Ascending aorta (tissue), 2 donors: Measurements from ENCODE around the gene COPB2. TPM values are rescaled to one million over a fixed set of nuclear protein-coding genes. Genes with fewer than 3 reads are reported as not detected.
"Not testable (repeated sequence)": the region's sequence is repeated elsewhere in the genome, so short reads cannot be mapped to it uniquely, and the experiment has no call there.

ENCODE experiments used
- DNase-seq, 2 donors: peaks; one replicate each; pipeline ENCODE4 v3.0.0-alpha.2; 2019; ENCODE audit warnings: low spot score in 2 of 2
- H3K27ac ChIP-seq, 2 donors: fragments of 200-600 bp; sonication (generic); one replicate each; pipeline ENCODE4 v1.5.1; 2016 to 2017; ENCODE audit warnings: mild to moderate bottlenecking in 1 of 2
- H3K27me3 ChIP-seq: fragments of 200-600 bp; sonication (generic); one replicate; pipeline ENCODE4 v1.5.1; 2017
- H3K36me3 ChIP-seq, 2 donors: fragments of 200-600 bp; sonication (generic); one replicate each; pipeline ENCODE4 v1.5.1; 2016
- H3K4me1 ChIP-seq, 2 donors: fragments of 200-600 bp; sonication (generic); one replicate each; pipeline ENCODE4 v1.5.1; 2016 to 2017; ENCODE audit warnings: mild to moderate bottlenecking in 1 of 2
- H3K4me3 ChIP-seq, 2 donors: fragments of 200-600 bp; sonication (generic); one replicate each; pipeline ENCODE4 v1.5.1; 2016 to 2017; ENCODE audit warnings: mild to moderate bottlenecking in 1 of 2
- H3K9me3 ChIP-seq, 2 donors: fragments of 200-600 bp; sonication (generic); one replicate each; pipeline ENCODE4 v1.5.1; 2016
- intact Hi-C: fragments of 100-400 bp; cut with DNase I; formaldehyde crosslinking; loops from one replicate; pipeline ENCODE4 v1.15.1; 2023
- total RNA-seq: library from RNA; depleted of rRNA; stranded (reverse); fragments of >200 nt; gene quantifications from one replicate; pipeline ENCODE4 v1.1.0, GENCODE V29; 2016
- TF ChIP-seq, protein P1 (sequence below), 3 experiments: fragments of 200-600 bp in 2 of 3; fragments of 450-650 bp in 1 of 3; sonication (generic) in 2 of 3; IDR thresholded peaks; one replicate each; pipeline ENCODE4 v1.5.1; 2016 to 2019; ENCODE audit warnings: antibody characterized with exemption in 3 of 3, mild to moderate bottlenecking in 1 of 3, moderate library complexity in 1 of 3

The COPB2 gene
- total RNA-seq, 1 donor from 2014 or later: 26.6 TPM

GRCh38 chr3:139418144-139418543, 28.7 kb upstream of the COPB2 start:
- intact Hi-C loops: no loop called here
- peaks cover 8 to 24% of the 10 kb centered on the region in 2 donors for H3K9me3 ChIP-seq
- TF ChIP-seq, protein P1, sequence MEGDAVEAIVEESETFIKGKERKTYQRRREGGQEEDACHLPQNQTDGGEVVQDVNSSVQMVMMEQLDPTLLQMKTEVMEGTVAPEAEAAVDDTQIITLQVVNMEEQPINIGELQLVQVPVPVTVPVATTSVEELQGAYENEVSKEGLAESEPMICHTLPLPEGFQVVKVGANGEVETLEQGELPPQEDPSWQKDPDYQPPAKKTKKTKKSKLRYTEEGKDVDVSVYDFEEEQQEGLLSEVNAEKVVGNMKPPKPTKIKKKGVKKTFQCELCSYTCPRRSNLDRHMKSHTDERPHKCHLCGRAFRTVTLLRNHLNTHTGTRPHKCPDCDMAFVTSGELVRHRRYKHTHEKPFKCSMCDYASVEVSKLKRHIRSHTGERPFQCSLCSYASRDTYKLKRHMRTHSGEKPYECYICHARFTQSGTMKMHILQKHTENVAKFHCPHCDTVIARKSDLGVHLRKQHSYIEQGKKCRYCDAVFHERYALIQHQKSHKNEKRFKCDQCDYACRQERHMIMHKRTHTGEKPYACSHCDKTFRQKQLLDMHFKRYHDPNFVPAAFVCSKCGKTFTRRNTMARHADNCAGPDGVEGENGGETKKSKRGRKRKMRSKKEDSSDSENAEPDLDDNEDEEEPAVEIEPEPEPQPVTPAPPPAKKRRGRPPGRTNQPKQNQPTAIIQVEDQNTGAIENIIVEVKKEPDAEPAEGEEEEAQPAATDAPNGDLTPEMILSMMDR (IDR thresholded peaks at IDR 0.05): no peak

GRCh38 chr3:139416275-139416674, 26.8 kb upstream of the COPB2 start:
- Histone ChIP-seq H3K36me3 (no peaks in the 10 kb centered on the region), H3K4me1 (no peaks in the 10 kb centered on the region), H3K27ac (no peak overlapping the region), H3K9me3 (peaks cover 17 to 38% of the 10 kb centered on the region in 2 donors), H3K4me3 (no peak overlapping the region), H3K27me3 (no peaks in the 10 kb centered on the region)
- no peak for DNase-seq
- intact Hi-C loops: no loop called here
- TF ChIP-seq, protein P1 (IDR thresholded peaks at IDR 0.05): no peak

More at GRCh38 chr3:139418144-139418543, 28.7 kb upstream of the COPB2 start:
- H3K36me3 ChIP-seq: peaks cover 0 to 2% of the 10 kb centered on the region in 2 donors
- DNase-seq: no peak
- no peaks in the 10 kb centered on the region for H3K4me1 ChIP-seq
- no peaks in the 10 kb centered on the region for H3K27me3 ChIP-seq
- H3K27ac ChIP-seq: no peak overlapping the region
- no peak overlapping the region for H3K4me3 ChIP-seq

DNA sequence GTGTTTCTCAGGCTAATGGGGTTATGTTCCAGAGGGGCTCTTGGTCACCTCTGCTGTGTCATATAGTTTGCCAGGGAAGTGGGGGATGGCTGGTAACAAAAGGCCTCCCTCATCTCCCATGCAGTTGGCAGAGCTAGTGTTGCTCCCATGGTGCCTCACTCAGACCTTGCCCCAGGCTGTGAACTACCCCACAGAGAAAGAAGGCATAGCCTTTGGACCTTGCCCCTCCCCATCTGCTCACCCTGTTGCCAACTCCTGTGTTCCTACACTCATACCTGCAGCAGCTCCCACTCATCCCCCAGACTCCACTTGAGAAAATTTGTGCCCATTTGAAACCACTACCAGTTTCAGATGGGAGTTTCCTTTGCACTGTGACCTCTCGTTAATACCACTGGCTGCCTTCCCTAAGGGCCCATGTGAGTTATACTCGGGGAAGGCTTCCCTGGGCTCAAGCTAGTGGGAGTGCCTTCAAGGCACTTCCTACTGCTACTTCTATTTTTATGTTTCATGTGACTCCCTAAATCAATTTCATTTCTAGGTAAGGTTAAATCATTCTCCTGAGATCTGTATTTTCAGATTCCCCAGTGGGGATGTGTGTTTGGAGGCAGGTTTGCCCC, 25.3 kb upstream of the COPB2 start:
- no peak for DNase-seq
- TF ChIP-seq, protein P1 (IDR thresholded peaks at IDR 0.05): no peak
- no peak overlapping the region for H3K27ac ChIP-seq
- H3K27me3 ChIP-seq: no peaks in the 10 kb centered on the region
- H3K36me3 ChIP-seq: no peaks in the 10 kb centered on the region
- H3K9me3 ChIP-seq: peaks cover 17 to 46% of the 10 kb centered on the region in 2 donors
- H3K4me1 ChIP-seq: no peaks in the 10 kb centered on the region
- intact Hi-C loops: no loop called here
- no peak overlapping the region for H3K4me3 ChIP-seq

GRCh38 chr3:139412891-139413290, 23.4 kb upstream of the COPB2 start:
- H3K27me3 ChIP-seq, H3K36me3 ChIP-seq, DNase-seq, H3K27ac ChIP-seq, intact Hi-C loops, H3K4me3 ChIP-seq, H3K4me1 ChIP-seq: not testable (repeated sequence)
- H3K9me3 ChIP-seq: peaks cover 17 to 54% of the 10 kb centered on the region in 2 donors

DNA sequence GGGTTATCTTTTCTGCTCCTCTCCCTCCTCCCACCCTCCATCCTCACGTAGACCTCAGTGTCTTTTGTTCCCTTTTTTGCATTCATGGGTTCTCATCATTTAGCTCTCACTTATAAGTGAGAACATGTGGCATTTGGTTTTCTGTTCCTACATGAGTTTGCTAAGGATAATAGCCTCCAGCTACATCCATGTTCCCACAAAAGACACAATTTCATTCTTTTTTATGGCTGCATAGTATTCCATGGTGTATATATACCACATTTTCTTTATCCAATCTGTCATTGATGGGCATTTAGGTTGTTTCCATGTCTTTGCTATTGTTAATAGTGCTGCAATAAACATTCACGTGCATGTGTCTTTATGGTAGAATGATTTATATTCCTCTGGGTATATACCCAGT, 11.7 kb upstream of the COPB2 start:
- intact Hi-C loops, H3K27me3 ChIP-seq: not testable (repeated sequence)

GRCh38 chr3:139396707-139397106, 7.3 kb upstream of the COPB2 start:
- TF ChIP-seq, protein P1 (IDR thresholded peaks at IDR 0.05): no peak
- H3K4me3 ChIP-seq: no peak overlapping the region
- intact Hi-C loops: no loop called here
- H3K36me3 ChIP-seq: no peaks in the 10 kb centered on the region
- H3K9me3 ChIP-seq: peaks cover 0 to 10% of the 10 kb centered on the region in 2 donors
- no peak overlapping the region for H3K27ac ChIP-seq
- no peaks in the 10 kb centered on the region for H3K4me1 ChIP-seq
- no peak for DNase-seq
- no peaks in the 10 kb centered on the region for H3K27me3 ChIP-seq

More for the DNA sequence above, 11.7 kb upstream of the COPB2 start:
- H3K36me3 ChIP-seq, H3K4me1 ChIP-seq, DNase-seq, H3K27ac ChIP-seq, H3K4me3 ChIP-seq: not testable (repeated sequence)
- H3K9me3 ChIP-seq: peaks cover 7 to 44% of the 10 kb centered on the region in 2 donors

DNA sequence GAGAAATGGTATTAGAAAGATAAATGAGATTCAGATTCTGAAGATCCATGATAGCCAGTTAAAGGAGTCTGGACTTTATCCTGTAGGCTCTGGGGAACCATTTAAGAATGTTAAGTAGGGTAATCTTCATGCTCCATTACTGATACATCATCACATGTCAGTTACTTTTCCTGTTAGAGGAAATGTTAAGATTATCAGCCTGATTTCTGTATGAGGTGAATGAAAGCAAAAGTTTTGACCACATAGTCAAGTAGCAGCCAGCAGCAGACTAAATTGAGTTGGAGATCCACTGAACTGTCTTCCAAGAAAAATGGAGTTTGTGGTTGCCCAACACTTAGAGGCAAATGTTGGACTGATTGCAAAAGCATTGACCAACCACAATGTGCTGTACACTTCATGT, 4.7 kb upstream of the COPB2 start:
- H3K4me3 ChIP-seq: no peak overlapping the region
- no peak for DNase-seq
- no peaks in the 10 kb centered on the region for H3K36me3 ChIP-seq
- no peaks in the 10 kb centered on the region for H3K9me3 ChIP-seq
- TF ChIP-seq, protein P1 (IDR thresholded peaks at IDR 0.05): no peak
- H3K27ac ChIP-seq: no peak overlapping the region
- H3K27me3 ChIP-seq: no peaks in the 10 kb centered on the region
- H3K4me1 ChIP-seq: peaks cover 0 to 6% of the 10 kb centered on the region in 2 donors
- intact Hi-C loops: no loop called here
